Amniotic epithelial cell (primary cell): ENCODE measurements around the gene FBXW7.

Source experiments
- DNase-seq: peaks from one replicate; pipeline ENCODE4 v3.0.0-alpha.2; 2010; ENCODE audit warnings: low read depth

The FBXW7 gene

DNA sequence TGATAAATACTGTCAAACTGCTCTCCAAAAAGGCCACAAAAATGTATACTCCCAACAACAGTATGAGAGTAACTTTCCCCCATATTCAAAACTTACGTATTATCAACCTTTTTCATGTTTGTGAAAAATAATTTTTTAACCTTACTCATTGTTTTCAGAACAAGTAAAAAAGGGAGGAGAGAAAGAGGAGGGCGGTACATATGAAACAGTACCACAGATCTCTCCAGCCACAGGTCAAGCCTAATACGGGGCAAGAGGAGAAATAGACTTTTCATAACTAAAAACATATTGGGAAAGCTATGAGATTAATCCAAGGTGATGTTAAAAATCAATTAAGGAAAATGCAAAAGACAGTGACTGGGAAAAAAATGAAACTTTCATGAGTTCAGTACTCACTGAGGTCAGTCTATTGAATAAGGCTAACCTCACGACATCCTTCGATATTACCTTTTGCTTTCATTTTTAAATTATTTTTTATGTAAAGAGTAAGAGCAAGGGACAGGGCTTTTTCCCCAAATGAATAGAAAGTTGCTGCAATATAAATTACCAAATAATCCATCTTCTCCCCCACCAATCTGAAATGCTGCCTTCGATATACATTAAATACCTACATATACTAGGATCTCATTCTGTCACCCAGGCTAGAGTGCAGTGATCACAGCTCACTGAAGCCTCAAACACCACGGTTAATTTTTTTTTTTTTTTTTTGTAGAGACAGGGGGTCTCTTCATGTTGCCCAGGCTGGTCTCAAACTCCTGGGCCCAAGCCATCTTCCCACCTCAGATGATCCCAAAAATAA is 25.3 kb downstream of the FBXW7 start:
- DNase-seq = peak; percentile 6

DNA sequence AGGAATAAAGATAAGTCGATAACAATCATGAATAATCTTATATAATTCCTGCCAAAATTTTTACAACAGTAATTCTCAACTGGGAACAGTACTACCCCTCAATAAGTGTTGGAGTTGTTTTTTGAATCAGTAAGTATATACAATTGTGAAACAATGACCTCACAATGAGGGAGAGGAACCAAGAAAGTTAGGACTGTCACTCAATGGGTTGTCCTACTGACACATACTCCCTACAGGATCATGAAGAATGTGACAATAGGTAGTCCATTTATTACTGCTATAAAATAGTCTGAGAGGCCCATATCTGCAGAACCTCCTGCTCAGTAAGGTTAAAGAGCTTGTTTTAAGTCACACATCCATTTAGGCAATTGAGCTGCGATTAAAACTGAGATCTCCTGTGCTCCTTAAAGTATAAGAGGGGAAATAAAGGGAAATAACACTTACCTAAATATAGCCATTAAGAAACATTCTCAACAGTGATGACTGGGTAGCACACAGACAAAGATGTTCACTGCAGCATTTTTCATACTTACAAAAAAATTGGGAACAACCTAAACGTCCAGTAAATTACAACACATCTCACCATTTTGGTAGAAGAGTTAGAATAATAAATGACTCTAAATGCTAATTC is 26.2 kb downstream of the FBXW7 start:
- no peak for DNase-seq

DNA sequence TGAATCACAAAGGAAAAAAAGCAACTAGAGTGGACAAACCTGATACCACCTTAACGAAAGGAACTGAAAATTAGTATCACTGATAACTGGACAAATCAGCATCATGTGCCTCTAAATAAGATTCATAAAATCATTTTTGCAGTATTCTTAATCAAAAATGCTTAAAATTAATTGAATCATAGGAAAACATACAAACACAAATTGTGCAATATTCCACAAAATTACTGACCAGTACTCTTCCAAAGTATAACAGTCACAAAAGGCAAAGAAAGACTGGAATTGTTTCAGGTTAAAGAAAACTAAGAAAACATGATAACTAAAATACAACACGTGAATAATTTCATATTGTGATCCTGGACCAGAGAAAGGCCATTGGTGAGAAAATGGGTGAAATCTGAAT is 27.1 kb downstream of the FBXW7 start:
- DNase-seq = no peak

DNA sequence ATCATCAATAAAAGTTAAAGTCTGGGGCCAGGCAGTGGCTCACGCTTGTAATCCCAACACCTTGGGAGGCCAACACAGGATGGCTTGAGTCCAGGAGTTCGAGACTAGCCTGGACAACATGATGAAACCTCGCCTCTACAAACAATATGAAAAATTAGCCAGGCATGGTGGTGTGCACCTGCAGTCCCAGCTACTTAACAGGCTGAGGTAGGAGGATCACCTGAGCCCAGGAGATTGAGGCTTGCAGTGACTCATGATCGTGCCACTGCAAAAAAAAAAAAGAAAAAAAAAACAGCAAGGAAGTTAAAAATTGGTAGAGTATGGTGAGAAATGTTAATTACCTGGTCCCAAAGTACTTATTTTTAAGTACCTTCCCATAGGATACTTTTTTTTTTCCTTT is 27.5 kb downstream of the FBXW7 start:
- DNase-seq = no peak

DNA sequence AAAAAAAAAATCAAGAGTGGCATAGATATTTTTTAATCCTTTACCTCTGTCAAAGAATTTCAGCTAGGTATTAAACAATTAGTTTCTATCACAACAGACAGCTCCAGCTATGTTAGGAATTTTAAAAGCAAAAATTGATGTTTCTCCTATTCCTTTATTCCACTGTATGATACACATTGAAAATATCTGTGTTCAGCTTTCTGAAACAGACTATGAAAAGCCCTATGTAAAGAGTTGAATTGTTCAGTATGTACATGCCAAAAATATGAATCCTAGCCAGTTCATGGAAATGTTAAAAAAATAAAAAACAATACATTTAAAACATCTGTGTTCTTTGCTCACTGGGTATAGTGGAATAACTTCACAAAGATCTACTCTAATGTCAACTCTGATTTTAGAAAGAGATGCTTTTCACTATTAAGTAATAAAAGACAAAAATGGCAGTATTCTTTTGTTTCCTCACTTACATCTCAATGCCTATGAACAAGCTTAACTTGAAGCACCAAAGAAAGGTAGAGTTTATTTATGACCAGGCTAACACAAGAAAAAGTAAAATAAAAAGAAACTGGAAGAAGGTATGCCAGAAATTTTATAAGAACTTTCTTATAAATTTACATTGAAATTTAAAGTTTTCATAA is 32.1 kb downstream of the FBXW7 start:
- DNase-seq = no peak

DNA sequence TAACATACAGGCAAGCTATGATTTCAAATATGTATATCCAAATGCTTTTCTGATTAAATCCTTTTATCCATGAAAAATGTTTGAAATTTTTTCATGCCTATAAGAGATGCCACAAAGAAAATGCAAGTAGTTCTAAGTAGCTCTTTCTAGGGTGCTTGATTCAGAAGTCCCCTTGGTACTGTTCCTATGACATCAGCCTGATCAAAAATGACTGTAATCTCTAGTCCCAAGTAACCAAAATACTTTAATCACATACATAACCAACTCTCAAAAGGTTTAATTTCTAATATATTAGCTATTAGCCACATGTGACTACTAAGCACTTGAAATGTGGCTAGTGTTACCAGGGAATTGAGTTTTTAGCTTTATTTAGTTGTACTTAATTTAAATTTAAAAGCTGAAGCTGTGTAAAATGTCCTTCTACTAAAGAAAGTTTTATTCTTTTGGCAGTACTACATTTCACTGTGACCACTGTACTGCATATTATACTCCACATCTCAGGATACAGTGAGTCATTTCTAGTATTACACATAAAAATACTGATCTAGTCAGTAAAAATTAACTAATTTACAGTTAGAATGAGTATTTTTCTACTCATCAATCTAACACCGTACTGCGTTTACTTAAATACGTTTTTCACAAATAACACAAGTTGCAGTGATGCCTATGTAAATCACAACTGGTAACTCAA is 33.9 kb downstream of the FBXW7 start:
- peak; percentile 28 for DNase-seq

DNA sequence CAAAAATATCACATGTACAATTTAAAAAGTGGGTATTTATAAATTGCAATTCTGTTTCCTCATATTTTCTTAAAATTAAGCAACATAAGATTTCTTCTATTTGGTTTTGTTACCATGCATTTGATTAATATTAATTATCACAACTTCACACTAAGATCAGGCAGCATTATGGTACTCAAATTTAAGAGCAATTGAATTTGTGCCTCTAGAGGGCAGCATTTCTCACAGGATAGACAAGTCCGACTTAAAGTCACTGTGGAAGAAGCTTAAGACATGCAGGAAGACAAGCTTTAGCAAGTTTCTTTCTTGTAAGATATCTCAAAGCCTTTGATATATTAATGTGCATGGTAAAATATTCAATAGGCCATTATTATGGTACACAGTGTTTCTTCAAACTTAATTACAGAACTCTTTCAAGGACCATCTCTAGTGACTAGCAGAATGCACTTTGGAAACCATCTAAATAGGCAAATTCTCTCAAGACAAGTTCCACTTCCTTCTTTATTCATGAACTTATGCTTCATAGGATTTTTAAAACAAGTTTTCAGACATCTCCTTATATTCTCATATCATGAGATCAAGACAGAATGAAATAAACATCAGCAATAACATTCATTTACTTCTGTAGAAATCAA is 35.0 kb downstream of the FBXW7 start:
- peak; percentile 91 for DNase-seq

DNA sequence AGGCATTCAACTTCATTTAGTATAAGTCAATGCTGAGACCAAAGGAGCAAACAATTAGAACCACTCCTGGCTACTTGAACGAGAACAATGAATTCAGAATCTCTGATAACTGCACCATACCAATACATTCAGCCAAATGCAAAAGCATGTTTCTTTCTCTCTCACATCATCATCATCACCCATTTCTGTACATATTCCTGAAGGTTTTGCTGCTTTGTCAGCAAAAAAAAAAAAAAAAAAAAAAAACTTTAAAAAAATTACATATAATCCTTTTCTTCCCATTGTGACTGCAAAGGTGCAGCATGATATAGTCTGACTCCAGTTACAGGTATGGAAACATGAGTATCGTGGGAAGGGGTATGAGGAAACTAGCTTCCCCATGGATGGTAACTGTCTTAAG is 35.6 kb downstream of the FBXW7 start:
- DNase-seq = no peak

DNA sequence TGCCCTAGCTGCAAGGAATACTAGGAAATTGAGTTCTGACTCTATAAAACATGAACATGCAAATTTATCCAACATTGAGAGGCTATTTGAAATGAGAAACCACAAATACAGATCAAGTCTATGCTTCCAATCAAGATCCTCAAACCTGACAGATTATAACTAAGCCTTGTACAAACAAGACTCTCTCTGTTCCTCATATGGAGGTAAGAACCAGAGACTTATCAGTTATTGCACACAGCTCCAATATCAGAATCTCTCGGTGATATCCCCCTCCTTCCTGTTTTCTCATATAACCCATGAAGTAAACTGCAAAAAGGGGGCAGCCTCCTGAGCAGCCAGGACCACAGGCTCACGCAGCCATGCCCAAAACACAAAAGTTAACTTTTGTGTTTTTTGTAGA is 36.5 kb downstream of the FBXW7 start:
- DNase-seq = no peak

DNA sequence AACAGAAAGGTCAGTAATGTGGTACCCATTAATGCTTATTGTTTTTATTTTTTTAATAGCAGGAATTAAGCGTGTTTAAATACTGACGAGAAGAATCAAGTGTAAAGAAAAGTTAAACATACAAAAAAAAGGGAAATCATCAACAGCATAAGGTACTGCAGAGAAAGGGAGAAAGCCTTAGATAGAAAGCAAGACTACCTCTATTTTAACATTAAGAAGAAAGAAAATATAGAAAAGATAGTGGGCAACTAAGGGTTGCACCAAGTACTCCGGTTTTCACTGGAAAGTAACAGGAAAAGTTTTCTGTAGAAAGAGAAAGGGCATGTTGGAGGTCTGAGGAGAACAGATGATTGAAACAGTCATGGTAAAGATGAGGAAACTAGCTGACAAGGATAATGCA is 41.9 kb downstream of the FBXW7 start:
- no peak for DNase-seq

DNA sequence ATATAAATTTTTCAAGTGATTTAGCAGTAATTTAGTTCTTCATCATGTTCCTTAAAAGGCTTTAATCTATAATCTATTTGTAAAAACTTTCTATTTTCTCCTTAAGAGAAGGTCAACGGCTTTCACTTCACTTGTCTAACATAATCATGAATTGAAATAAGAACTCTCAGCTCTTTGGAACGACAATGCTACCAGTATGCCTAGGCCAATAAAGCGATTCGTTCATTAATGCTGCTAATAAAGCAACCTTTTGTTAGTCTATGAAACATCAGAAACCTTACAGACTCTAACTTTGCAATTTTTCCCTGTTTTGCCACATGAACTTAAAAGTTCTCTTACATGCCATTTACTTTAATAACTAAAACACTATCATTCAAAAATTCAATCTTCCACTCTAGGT is 47.6 kb downstream of the FBXW7 start:
- no peak for DNase-seq

DNA sequence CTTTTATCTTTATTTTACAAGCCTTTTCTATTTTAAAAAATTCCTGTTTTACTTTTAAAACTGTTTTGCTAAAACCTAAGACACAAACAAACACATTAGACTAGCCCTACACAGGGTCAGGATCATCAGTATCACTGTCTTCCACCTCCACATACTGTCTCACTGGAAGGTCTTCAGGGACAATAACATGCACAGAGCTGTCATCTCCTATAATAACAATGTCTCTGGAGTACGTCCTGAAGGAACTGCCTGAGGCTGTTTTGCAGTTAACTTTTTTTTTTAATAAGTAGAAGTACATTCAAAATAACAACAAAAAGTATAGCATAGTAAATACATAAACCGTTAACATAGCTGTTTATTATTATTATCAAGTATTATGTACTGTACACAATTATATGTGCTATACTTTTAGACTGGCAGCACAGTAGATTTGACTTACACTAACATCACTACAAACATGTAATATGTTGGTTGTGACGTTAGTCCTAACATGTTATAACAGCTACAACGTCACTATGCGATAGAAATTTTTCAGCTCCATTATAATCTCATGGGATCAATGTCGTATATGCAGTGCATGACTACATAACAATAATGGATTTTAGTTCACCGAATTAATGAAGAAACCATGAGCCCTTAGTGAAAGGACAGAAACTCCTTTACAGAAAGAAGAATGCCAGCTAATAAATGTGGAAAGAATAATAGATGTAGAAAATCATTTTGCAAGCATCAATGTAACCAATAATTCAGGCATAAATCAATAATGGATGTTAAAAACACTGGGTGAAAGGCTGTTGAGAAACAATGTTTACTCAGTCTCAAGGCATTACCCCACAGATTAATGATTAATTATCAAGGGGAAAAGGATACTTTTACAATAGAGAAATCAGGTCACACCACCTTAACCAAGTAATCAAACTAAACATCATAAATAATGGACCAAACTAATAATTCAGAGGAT is 49.2 kb downstream of the FBXW7 start:
- no peak for DNase-seq

DNA sequence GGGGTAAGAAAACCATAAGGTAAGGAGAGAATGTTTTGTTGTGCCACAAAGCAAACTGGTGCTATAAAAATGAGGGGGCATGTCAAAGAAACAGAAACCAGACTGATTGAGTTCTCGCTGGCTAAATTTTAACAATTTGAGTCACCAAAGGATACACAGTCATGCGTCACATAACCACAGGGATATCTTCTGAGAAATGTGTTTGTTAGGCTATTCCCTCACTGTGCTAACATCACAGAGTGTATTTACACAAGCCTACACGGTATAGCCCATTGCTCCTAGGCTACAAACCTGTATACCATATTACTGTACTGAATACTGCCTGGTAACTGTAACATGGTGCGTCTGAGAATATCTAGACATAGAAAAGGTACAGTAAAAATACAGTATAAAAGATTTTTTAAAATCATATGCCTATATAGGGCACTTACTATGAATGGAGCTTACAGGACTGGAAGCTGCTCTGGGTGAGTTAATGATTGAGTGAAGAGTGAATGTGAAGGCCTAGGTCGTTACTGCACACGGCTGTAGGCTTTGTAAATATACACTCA is 50.1 kb downstream of the FBXW7 start:
- peak; percentile 93 for DNase-seq

DNA sequence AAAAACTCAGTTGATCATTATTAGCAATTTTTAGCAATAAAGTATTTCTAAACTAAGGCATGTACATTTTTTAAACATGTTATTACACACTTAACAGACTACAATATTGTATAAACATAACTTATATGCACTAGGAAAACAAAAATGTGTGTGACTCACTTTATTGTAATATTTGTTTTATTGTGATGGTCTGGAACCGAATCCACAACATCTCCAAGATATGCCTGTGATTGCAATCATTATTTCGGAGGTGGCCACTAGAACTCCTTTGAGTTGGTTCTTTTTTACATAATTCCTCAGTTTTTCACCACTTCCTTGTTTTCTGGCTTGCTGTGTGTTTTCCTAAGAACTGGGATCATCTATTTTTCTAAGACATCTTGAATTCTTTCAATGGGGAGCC is 53.7 kb downstream of the FBXW7 start:
- no peak for DNase-seq

DNA sequence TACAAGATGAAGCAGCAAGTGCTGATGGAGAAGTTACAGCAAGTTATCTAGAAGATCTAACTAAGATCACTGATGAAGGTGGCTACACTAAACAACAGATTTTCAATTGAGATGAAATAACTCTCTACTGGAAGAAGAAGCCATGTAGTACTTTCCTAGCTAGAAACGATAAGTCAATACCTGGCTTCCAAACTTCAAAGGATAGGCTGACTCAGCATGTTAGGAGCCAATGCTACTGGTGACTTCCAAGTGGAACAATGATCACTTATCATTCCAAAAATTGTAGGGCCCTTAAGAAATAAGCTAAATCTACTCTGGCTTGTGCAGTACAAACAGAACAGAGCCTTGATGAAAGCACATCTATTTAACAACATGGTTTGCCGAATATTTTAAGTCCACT is 55.0 kb downstream of the FBXW7 start:
- DNase-seq = no peak

DNA sequence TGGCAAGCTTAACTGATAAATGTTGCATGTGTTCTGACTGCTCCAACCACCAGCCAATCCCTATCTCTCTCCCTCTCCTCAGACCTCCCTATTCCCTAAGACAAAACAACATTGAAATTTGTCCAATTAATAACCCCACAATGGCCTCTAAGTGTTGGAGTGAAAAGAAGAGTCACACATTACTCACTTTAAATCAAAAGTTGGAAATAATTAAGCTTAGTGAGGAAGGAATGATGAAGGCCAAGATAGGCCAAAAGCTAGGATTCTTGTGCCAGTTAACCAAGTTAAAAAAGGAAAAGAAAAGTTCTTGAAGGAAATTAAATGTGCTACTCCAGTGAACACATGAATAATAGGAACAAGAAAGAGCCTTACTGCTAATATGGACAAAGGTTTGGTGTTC is 55.6 kb downstream of the FBXW7 start:
- no peak for DNase-seq

DNA sequence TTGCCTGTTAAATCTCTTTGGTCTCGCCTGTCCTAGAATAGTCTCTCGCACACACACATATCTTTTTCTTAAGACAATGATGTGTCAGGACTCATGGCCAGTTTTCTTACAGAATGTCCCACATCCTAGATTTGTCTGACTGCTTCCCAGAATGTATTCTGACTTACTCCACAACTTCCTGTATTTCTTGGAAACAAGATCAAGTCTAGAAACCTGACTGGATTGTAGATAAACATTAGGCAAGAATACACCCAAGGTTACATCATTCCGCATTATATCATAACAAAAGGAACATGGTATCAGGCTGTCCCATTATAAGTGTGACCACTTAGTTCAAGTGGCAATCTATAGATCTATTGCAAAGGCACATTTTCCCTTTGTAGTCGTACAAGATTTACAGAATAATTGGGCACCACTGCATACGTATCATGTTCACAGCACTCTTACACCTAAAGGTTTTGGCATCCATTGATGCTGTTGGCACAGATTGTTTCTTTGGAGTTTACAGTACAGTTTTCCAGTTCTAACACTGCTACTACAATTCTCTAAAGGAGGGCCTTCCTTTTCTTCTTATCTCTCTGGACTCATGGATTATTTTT is 56.4 kb downstream of the FBXW7 start:
- DNase-seq = peak; percentile 94

DNA sequence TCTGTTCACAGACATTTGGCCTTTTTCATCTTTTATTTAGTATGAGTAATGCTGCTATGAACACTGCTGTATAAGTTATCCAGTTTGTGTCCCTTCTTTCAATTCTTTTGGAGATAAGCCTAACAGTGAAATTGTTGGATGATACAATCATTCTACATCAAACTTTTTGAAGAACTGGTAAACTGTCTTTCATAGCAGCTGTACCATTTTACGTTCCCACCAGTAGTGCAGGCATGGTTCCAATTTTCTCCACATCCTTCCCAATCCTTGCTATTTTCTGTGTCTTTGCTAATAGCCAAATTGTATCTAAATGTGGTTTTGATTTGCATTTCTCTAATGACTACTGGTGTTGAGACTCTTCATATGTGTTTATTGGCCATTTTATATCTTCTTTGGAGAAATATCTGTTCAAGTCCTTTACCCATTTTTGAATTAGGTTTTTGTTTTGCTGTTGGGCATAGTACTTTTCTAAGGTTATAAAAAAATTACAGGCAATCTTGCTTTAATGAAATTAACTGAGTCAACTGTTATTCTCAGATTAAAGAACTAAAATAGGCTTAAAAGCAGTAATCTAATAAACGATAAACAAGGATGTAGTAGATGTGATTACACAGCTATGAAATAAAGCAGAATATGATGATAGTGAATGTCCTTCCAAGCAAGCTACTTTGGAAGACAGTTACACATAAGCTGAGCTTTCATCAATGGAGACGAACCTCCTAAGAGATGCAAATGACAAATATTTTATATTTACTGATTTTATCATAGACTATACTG is 57.2 kb downstream of the FBXW7 start:
- no peak for DNase-seq

DNA sequence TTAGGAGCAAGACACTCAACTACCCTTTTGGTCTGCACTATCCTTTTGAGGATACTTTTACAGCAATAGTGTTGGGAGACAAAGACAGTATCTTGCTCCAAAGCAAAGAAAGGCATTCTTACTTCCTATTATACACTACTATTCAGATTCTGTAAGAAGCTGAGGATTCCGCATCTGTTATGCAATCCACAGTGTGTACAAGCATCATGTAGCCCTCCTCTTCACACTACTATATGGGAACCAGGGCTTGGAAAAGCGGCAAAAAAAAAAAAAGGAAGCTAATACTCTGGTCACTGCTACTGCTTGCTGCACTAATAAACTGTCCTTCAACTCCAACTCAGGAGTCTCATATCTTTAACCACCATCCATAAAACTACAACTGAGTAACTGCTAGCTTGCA is 59.1 kb downstream of the FBXW7 start:
- no peak for DNase-seq
